Measurements from ENCODE around the gene UGT1A8.

The UGT1A8 gene

GRCh38 chr2:233816771-233817170 is 199.3 kb downstream of the UGT1A8 start:
- in situ Hi-C loops (cut with MboI; ENCODE audit: low sequenced_read_pairs), result no loop called here

- in situ Hi-C loops (cut with MboI; ENCODE audit: low sequenced_read_pairs), result no loop called here
Observed at GRCh38 chr2:233817361-233817911, 200.0 kb downstream of the UGT1A8 start.

GRCh38 chr2:233817995-233818638 is 200.7 kb downstream of the UGT1A8 start:
- in situ Hi-C loops (cut with MboI; ENCODE audit: low sequenced_read_pairs), result no loop called here

GRCh38 chr2:233818639-233819621 is 201.5 kb downstream of the UGT1A8 start:
- in situ Hi-C loops (cut with MboI; ENCODE audit: low sequenced_read_pairs), result no loop called here

GRCh38 chr2:233819884-233820773 is 202.7 kb downstream of the UGT1A8 start:
- in situ Hi-C loops (cut with MboI; ENCODE audit: low sequenced_read_pairs), result no loop called here

GRCh38 chr2:233820774-233821105 is 203.3 kb downstream of the UGT1A8 start:
- in situ Hi-C loops (cut with MboI; ENCODE audit: low sequenced_read_pairs), result no loop called here

- in situ Hi-C loops (cut with MboI; ENCODE audit: low sequenced_read_pairs), result no loop called here
Observed at GRCh38 chr2:233821196-233821595, 203.8 kb downstream of the UGT1A8 start.

- in situ Hi-C loops (cut with MboI; ENCODE audit: low sequenced_read_pairs), result no loop called here
Observed at GRCh38 chr2:233821709-233822100, 204.3 kb downstream of the UGT1A8 start.

- in situ Hi-C loops (cut with MboI; ENCODE audit: low sequenced_read_pairs), result no loop called here
Observed at GRCh38 chr2:233822101-233822771, 204.8 kb downstream of the UGT1A8 start.

Data from HL-60/S4 (cell line).